HG03442 (cell line): Measurements from ENCODE around the gene NBPF11.
"Not testable (repeated sequence)": the region's sequence is repeated elsewhere in the genome, so short reads cannot be mapped to it uniquely, and the experiment has no call there.

Source experiments
- ATAC-seq: cut with Tn5 transposase; IDR thresholded peaks from one replicate; pipeline ENCODE4 v1.9.1; 2021; ENCODE audit warnings: mild to moderate bottlenecking, moderate library complexity; ENCODE audit not compliant: unreplicated experiment

NBPF11 gene, protein sequence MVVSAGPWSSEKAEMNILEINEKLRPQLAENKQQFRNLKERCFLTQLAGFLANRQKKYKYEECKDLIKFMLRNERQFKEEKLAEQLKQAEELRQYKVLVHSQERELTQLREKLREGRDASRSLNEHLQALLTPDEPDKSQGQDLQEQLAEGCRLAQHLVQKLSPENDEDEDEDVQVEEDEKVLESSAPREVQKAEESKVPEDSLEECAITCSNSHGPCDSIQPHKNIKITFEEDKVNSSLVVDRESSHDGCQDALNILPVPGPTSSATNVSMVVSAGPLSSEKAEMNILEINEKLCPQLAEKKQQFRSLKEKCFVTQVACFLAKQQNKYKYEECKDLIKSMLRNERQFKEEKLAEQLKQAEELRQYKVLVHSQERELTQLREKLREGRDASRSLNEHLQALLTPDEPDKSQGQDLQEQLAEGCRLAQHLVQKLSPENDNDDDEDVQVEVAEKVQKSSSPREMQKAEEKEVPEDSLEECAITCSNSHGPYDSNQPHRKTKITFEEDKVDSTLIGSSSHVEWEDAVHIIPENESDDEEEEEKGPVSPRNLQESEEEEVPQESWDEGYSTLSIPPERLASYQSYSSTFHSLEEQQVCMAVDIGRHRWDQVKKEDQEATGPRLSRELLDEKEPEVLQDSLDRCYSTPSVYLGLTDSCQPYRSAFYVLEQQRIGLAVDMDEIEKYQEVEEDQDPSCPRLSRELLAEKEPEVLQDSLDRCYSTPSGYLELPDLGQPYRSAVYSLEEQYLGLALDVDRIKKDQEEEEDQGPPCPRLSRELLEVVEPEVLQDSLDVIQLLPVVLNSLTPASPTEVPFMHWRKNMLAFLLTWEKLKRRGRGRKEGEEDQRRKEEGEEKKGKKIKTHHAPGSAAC

DNA sequence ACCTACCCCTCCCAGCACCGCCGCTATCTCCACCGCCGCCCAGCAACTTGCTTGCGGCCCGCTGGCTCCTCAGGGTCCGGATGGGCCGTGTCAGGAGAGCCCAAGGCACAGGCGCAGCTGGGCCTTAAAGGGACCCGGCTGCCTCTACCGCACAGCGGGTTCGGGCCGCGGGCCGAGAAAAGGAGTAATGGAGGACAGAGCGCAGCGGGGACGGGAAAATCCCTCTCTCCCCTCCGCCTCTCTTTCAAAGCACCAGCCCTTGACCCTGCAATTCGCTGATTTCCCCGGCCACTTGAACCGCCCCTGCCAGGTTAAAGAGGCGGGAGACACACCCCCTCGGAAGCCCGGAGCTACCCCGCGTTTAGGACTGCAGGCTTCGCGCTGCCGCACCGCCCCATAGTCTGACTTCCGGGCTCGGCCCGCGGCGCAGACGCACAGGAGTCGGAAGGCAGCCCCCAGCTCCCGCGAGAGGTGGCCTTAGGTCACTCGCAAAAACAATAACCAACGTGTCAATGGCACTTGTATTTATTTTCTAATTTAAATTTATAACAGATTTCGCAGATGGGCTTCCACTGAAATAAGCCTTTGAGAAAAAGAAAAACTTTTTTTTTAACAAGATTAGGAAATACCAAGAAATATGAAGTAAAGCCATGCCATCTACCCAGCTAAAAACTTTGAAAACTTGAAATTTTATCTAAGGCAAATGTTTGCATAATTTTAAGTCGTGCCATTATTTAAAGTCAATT is at the start of gene NBPF11:
NBPF11 (minus strand) TSS at position 371 of the 746 bp plus-strand sequence. CDS start 25,278 bp downstream, outside the sequence.
- ATAC-seq: peak; percentile 74

DNA sequence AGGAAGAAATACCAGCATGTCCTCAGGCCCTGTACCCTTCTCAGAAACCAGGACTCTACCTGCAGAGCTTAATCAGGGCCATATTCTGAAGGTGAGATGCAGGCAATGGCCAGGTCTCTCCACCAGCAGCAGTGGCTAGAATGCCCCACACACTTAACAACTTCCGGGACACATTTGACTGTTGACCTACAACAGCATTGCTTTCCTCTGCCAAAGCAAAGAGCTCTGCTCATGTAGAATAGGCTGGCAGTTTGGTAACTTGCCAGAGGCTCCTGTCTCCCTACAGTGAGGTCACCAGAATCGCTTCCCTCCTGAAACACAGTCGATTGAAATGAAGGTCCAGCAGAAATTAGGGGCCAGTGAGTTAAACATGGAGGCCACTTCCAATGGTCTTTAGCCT is 45.3 kb upstream of the NBPF11 start:
- not testable (repeated sequence) for ATAC-seq

DNA sequence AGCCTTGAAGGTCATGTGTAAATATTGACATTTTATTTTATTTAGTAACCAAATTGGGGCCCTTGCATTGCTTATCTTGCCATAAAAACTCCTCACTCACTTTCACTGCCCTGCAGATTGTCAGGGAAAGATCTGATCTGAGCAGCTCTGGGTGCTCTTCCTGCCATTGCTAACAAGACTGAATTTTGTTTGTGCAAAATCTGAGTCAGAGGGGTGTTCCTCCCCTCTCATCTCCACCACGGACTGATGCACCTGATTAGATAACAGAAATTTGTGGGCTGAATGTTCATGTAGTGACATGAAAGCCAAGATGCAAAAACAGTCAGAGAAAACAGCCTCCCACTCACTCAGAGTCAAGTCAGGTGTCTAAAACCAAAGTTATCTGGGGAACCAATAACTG is 44.9 kb upstream of the NBPF11 start:
- not testable (repeated sequence) for ATAC-seq

DNA sequence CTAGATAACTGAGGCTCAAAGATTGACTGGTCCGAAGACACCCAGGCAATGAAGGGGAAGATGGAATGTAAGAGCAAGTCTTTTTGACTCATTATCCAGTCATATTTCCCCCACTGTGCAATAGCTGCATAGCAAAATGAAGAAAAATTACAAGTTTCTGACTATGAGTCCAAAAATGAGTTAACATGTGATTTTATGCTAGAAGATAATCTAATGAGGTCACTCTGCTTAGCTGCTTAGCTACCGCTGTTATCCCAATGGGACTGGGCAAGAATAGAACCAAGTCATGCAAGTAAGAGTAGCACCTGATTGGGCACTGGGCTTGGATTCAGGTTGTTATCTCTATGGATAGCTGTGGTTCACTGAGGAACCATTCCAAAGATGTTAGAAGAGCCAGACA is 43.0 kb upstream of the NBPF11 start:
- not testable (repeated sequence) for ATAC-seq

DNA sequence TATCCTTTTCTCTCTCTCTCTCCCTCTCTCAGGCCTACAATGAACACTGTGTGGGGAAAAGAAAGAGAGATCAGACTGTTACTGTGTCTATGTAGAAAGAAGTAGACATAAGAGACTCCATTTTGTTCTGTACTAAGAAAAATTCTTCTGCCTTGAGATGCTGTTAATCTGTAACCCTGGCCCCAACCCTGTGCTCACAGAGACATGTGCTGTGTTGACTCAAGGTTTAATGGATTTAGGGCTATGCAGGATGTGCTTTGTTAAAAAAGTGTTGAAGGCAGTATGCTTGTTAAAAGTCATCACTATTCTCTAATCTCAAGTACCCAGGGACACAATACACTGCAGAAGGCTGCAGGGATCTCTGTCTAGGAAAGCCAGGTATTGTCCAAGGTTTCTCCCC is 36.7 kb upstream of the NBPF11 start:
- ATAC-seq: not testable (repeated sequence)

DNA sequence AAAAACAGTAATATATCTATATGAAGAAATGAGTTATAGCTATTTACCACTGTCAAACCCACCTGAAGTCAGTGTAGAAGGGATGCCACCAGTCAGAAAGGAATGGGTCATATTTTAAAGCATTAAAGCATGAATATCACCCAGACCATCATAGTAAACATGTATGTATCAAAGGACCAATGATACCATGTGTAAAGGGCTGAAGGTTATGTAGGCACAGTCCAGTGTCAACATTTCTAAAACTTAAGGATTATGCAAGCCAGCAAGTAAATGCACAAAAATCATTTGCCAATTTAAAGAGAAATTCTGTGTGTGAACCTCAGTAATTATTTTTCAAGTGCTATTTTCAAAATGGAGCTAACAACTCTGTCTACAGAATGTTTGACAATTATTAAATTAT is 26.6 kb upstream of the NBPF11 start:
- ATAC-seq: not testable (repeated sequence)

DNA sequence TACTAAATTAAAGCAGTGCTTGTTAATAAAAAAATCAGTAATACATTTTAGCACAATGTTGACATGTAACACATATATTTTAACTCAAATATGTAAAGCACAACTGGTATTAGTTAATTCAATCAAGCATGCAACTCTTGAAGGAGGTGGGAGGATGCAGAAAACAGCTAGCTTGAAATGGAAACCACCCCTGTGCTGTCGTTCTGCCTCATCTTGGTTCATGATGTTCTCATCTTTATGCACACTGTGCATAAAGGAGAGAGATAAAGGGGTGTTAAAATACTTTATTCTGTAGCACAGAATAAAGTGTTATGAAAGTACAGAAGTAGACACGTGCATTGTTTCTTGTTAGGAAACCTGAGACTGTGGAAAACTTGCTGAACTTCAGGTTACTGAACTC is 23.3 kb upstream of the NBPF11 start:
- ATAC-seq: not testable (repeated sequence)

DNA sequence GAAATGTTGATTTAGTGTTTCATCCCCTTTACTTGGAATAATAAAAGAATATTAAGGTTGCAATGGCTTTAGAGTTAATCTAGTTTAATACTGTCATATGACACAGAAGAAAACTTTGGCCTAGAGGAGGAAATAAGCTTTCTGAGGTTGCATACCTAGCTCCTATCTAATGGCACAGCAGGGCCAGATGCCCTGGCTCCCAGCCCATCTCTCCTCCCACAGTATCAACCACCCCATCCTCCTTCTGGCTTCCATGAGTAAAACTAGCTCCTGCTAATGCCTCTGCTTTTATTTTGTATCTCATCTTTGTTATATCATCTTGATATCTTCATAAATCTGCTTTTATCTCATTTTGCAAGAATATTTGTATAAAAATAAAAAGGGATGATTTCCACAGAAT is 19.9 kb upstream of the NBPF11 start:
- ATAC-seq: not testable (repeated sequence)

DNA sequence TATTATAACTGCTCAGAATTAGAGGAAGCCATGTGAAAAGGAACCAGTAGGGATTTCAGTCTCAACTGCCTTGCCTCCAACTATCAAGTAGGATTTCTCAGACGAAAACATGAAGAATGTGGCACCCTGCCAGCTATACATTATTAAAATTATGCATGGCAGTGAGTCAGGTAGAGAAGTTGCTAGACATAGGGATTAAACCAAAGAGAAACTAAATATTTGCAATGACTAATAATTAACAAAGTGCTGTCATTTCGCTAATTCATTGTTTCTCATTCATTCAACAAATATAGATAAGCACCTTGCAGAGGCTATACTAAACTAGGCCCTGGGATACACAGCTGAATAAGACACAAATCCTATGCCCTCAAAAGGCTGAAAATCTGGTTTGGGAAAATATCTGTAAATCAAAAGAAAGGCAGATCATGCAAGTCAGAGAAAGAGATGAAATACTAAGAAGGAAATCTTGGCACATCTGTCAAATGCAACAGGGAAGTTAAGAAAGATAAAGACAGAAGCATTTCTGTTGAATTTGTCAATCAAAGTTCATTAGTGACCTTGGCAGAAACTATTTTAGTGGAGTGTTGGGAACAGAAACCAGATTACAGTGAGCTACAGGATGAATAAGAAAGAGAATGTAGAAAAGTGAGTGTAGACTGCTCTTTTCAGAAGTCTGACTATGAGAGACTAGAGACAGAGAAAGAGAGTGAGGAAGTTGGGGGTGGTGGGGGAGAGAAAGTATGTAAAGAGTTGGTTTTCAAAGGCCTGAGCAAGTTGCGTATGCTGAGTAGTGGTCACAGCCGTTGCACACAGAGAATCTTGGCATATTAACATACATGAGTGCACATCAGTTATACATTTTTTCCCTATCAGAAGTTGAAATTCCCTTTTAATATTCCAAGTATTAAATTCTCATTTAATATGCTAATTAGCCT is 14.7 kb upstream of the NBPF11 start:
- no peak for ATAC-seq

DNA sequence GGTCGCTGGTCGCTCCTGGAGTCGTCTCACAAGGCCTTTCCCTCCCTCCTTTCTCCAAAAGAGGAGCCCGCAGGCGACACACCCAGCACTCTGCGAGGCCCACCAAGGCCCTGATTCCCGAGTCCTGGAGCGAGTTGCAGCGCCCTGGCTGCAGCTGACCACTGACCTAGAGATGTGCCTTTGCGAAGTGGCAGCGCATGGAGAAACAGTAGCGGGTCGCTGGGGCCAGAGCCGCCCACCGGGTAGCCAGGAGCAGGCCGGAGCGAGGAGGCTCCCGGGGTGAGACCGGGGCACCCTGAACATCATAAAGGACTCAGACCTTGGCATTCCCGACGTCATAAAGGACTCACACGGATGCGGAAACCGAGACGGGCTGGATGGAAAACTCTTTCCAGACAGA is 10.3 kb upstream of the NBPF11 start:
- no peak for ATAC-seq

DNA sequence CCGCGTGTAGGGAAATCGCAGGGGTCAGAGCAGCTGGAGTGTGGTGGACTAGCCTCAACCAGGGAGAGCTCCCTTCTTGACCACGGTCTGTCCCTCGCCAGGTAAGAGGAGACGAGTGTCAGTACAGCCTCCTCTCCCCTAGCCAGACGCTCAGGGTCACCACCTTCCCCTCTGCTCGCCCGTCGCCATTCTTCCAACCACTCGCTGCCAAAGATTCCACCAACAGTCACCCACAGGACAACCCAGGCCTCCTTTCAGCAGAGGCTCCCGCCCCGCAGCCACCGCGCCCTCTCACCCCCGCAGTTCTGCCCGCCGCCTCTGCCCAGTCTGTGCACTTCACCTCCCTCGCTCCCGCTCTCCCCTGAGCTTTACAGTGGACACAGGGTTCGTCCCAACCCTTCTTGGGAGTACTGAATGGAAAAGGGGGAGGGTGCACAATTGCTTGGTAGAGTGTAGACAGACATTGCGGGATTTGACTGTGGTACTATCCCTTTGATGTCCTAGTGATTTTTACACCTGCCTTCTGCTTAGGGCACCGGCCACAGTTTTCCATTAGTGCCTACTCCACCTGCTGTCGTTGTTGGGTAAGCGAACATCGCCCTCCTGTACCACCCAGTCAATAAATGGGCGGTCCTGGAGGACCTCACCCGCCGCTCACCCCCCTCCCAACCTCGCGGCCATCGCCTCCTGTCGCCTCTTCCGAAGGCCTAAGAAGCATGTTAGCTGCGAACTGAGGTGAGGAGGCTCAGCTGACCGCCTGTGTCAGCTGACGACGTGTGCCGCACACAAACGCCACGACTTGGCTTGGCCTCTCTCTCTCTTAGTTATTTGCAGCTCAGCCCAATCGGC is 9.2 kb upstream of the NBPF11 start:
- no peak for ATAC-seq

DNA sequence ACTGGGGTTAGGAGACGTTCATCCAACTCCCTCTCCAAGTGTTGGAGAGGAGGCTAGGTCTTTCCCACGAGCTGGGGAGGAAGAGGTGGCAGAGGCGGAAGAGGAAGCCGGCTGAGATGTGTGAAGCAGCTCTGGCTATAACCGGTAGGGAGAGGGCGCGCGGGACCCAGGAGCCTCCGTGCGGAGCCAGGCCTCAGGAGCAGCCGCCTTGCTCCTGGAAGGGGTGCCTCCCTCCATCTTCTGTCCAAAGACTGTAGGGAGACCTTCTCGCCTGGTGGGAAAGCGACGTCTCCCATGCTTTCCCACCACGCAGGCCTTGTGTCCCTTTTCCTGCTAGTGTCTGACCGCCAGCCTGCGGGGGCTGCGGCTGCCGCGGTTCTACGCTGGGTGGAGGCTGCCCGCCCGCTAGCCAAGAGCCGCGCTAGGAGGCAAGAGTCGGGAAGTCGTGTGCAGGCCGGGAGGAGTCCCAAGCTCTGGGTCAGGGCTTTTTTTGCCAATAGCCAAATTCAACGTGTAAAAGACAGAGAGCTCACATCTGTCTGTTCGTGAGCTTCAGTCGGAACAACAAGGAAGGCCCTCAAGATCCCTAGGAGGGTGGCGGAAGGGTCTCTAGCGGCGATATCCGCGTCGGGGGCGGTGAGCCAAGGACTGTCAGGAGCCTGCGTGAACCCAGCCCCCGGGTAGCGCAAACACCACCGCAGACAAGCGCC is 8.4 kb upstream of the NBPF11 start:
- no peak for ATAC-seq

DNA sequence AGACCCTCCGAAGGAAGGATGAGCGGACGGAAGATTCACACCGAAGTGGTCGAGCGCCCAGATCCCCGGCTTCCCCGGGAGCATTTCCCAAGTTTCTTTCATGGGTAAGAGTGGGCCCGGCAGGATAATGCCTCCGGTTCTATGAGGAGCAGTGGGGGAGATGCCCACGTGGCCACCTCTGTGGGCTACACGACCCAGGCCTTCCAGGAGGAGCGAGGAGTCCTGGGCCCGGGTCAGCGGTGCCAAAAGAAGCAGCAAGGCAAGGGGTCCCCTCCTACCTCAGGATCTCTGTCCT is 7.9 kb upstream of the NBPF11 start:
- ATAC-seq: no peak

DNA sequence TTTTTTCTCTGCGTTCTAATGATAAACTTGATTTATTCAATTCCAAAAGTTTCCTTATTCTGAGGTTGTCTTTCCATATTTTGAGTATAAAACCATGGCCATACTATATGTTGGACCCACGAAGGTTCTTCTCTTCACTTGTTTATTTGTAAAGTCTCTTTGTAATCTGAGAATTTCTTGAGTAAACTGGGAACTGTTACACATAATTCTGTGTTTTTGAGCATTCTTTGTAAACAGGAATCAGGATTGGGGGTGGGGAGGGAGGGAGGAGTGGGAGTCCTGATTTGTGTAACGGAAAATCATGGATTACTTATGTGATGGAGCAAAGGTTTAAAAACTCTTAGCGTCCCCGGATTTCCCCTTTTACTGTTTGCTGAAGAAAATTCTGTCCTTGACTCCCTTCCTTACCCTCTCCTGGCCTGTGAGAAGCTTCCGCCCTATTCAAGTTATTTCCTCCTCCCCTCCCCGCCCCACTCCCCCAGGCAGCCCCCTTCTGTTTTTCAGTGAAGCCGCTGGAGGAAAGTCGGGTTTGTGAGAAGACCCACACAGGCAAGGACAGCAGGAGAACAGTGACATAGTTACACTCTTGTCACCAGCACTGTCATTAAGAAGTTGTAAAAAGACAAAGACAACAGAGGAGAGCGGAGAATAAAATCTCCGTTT is 6.4 kb upstream of the NBPF11 start:
- no peak for ATAC-seq

DNA sequence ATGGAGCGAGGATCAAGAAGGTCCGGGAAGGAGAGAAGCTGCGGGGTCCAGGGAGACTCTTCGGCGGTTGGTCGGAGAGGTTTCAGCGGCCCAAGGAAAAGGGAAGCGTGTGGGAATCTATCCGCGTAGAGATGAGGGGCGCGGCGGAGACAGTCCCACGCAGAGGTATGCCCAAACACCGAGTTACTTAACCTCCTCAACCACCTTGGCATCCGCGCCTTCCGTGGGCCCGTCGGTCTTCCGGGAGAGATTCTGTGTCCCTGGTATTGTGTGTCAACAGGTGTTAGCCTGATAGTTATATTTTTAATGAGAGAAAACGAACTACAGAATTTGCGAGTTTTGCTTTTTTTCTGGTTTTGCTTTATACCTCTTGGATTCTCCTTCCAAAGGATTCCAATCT is 5.7 kb upstream of the NBPF11 start:
- ATAC-seq: not testable (repeated sequence)

DNA sequence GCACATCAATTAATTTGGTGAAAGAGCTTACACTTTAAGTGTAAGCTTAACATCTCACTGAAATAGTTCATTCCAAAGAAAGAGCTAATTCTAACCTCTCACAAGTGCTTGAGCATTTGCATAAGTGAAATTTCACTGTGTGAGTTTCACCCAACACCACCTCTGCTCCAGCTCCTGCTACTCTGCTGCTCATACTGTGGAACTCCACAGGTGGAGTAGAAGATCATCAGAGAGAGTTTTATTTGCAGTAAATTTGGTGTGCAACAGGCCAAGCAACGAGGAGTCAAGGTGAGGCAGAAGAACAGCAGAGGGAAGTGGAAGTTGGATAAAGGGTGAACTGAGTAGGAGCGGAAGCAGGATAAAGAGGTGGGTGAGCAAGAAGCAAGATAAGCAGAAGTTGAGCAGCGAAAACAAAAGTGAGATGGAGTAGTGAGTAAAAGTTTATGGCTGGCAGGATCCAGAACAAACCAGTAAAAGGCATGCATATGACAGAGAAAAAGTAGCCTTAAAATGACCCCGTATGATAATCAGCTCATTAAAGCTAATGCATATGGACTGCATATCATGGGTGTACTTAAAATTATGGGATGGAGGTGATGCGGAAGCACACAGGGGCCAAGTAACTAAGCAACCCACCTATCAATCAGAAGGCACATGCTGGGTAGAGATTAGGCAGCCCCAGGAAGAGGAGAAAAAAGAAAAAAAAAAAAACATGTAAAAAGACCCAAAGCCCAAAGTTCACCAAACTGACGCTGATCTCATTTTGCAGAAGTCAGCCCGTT is 3.6 kb upstream of the NBPF11 start:
- peak; percentile 30 for ATAC-seq

DNA sequence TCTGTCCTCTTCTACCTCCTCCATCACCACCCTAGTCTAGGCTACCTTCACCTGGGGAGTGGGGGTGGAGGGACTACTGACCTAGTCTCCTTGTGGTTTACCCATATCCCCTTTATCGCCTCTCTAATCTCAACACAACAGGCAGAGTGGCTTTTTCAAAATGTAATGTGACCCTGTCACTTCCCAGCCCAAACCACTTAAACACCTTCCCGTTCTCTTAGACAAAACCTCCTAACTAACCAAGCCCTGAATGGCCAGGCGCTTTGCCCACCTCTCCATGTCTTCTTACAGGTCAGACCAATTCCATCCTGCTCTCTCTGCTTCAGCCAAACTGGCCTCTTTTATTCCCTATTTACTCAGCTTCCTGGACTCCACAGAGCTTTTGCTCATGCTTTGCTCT is 714 bp upstream of the NBPF11 start:
- ATAC-seq: not testable (repeated sequence)
